ENCODE results near the gene PIK3AP1. TPM values are rescaled to one million over a fixed set of nuclear protein-coding genes. Genes with fewer than 3 reads are reported as not detected.

PIK3AP1 gene
- total and polyA plus RNA-seq, 2 of the 4 experiments (the other 2 are of a cell fraction): under 0.01 to 0.14 TPM

- Histone ChIP-seq H2BK15ac (ENCODE audit: low read depth, low read length) (no peak overlapping the region), H3K4ac (ENCODE audit: low read depth, low read length) (no peak overlapping the region), H4K20me1 (ENCODE audit: insufficient read depth, low read length) (no peaks in the 10 kb centered on the region), H2AK9ac (replicated peaks; ENCODE audit: low read depth, low read length, poor library complexity) (no peak overlapping the region), H2BK20ac (ENCODE audit: low read depth, low read length) (no peak overlapping the region), H2AK5ac (ENCODE audit: low read depth, low read length) (no peak overlapping the region), H3K23ac (ENCODE audit: low read depth, low read length) (no peak overlapping the region), H3K4me3 (ENCODE audit: insufficient read depth, low read depth, low read length) (no peak overlapping the region), H3K27me3 (ENCODE audit: control insufficient read depth, insufficient read depth, low read length) (no peaks in the 10 kb centered on the region), H3K9ac (ENCODE audit: low read depth, low read length) (no peak overlapping the region), H3K14ac (replicated peaks; ENCODE audit: low read depth, low read length) (no peak overlapping the region), H3K79me1 (ENCODE audit: low read depth in 1 of 2, low read length in 2 of 2) (no peaks in the 10 kb centered on the region), H3K4me1 (ENCODE audit: control insufficient read depth, insufficient read depth, low read length) (peaks cover 5% of the 10 kb centered on the region), H3K9me1 (ENCODE audit: insufficient read depth, low read length) (peaks cover 4% of the 10 kb centered on the region; the same call in 1 of the 2 replicates), H4K8ac (ENCODE audit: low read depth in 2 of 2, low read length in 2 of 2) (no peak overlapping the region), H4K91ac (ENCODE audit: insufficient read depth, low read depth, low read length) (no peak overlapping the region), H2BK5ac (ENCODE audit: low read depth, low read length, poor library complexity, severe bottlenecking) (no peak overlapping the region), H3K9me3 (ENCODE audit: control insufficient read depth, insufficient read depth, low read length) (no peaks in the 10 kb centered on the region), H3K4me2 (ENCODE audit: low read depth, low read length) (no peak overlapping the region), H3K18ac (ENCODE audit: low read depth, low read length) (no peak overlapping the region), H4K5ac (ENCODE audit: low read depth, low read length) (no peak overlapping the region), H2AFZ (replicated peaks; ENCODE audit: low read length, poor library complexity) (no peak overlapping the region), H3K56ac (ENCODE audit: extremely low read depth, insufficient read depth, low read length) (no peak overlapping the region), H3K27ac (ENCODE audit: insufficient read depth, low read length) (no peak overlapping the region), H3K36me3 (ENCODE audit: control insufficient read depth, insufficient read depth, low read length) (no peaks in the 10 kb centered on the region), H2BK120ac (ENCODE audit: low read depth, low read length) (no peak overlapping the region)
- DNase-seq: no peak
- dilution Hi-C loops (cut with HindIII; ENCODE audit: low sequenced_read_pairs, unreplicated experiment) (no loop called here), intact Hi-C loops (cut with micrococcal nuclease) (no loop called here), in situ Hi-C loops (cut with MboI; ENCODE audit: low sequenced_read_pairs) (no loop called here)
- no TSS peak for BruUV-seq (replicated peaks)
- no peak for ATAC-seq (ENCODE audit: low read depth)
- no peak for TF ChIP-seq USF2 (IDR thresholded peaks at IDR 0.05; ENCODE audit: low read depth, low read length)
- no peak for TF ChIP-seq CHD1 (IDR thresholded peaks at IDR 0.05; ENCODE audit: low read depth, low read length)
- no peak for TF ChIP-seq POLR2A (IDR thresholded peaks at IDR 0.05; ENCODE audit: low read depth, low read length)
- CTCF ChIA-PET: no interaction called here
- POLR2A ChIA-PET (ENCODE audit: unreplicated experiment): no interaction called here
- WGBS, 2 experiments (ENCODE audit: extremely low coverage in 2 of 2, insufficient read length in 1 of 2): 83% methylated on average over 1 of the region's 3 CpGs; no CpG with 5 or more reads in 1 of the 2 experiments
Measured at GRCh38 chr10:96693431-96693830, 26.9 kb downstream of the PIK3AP1 start.
